ENCODE results near the gene PREX1. TPM values are rescaled to one million over a fixed set of nuclear protein-coding genes. Genes with fewer than 3 reads are reported as not detected.

PREX1 gene
- total and polyA plus RNA-seq, 2 of the 4 experiments (the other 2 are of a cell fraction): 0.67 to 0.72 TPM

DNA sequence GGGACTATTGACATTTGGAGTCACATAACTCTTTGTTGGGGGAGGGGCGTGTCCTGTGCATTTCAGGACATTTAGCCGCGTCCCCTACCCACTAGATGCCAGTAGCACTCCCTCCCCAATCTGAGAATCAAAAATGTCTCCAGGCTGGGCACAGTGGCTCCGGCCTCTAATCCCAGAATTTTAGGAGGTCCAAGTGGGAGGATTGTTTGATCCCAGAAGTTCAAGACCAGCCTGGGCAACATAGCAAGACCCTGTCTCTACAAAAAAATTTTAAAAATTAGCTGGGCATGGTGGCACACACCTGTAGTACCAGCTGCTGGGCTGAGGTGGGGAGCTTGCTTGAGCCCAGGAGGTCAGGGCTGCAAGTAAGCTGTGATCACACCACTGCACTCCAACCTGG, 2.1 kb upstream of the PREX1 start:
- H3K23ac ChIP-seq (ENCODE audit: low read depth, low read length): no peak overlapping the region
- no peak overlapping the region for H2BK15ac ChIP-seq (ENCODE audit: low read depth, low read length)
- no peaks in the 10 kb centered on the region for H4K20me1 ChIP-seq (ENCODE audit: insufficient read depth, low read length)
- no peak overlapping the region for H3K14ac ChIP-seq (replicated peaks; ENCODE audit: low read depth, low read length)
- H2AK5ac ChIP-seq (ENCODE audit: low read depth, low read length): no peak overlapping the region
- in situ Hi-C loops (cut with MboI; ENCODE audit: low sequenced_read_pairs) (no loop called here), intact Hi-C loops (cut with micrococcal nuclease) (loop anchor here (5.0 to 10.0 kb wide), 2 partner anchors 77 to 175 kb away; no protein-coding TSS in a partner anchor), dilution Hi-C loops (cut with HindIII; ENCODE audit: low sequenced_read_pairs, unreplicated experiment) (no loop called here)
- no peaks in the 10 kb centered on the region for H3K79me1 ChIP-seq (ENCODE audit: low read depth in 1 of 2, low read length in 2 of 2)
- H3K9me1 ChIP-seq (ENCODE audit: insufficient read depth, low read length): peaks cover 4% of the 10 kb centered on the region; the same call in 1 of the 2 replicates
- no peaks in the 10 kb centered on the region for H3K36me3 ChIP-seq (ENCODE audit: control insufficient read depth, insufficient read depth, low read length)
- H3K9ac ChIP-seq (ENCODE audit: low read depth, low read length): no peak overlapping the region
- H3K56ac ChIP-seq (ENCODE audit: extremely low read depth, insufficient read depth, low read length): no peak overlapping the region
- H4K91ac ChIP-seq (ENCODE audit: insufficient read depth, low read depth, low read length): no peak overlapping the region
- H3K27ac ChIP-seq (ENCODE audit: insufficient read depth, low read length): no peak overlapping the region
- H3K4ac ChIP-seq (ENCODE audit: low read depth, low read length): no peak overlapping the region
- H2AK9ac ChIP-seq (replicated peaks; ENCODE audit: low read depth, low read length, poor library complexity): no peak overlapping the region
- BruUV-seq (replicated peaks): no TSS peak
- ChIA-PET CTCF (no interaction called here), POLR2A (ENCODE audit: unreplicated experiment) (no interaction called here)
- DNase-seq (no peak), ATAC-seq (ENCODE audit: low read depth) (no peak)
- H3K18ac ChIP-seq (ENCODE audit: low read depth, low read length): no peak overlapping the region
- no peaks in the 10 kb centered on the region for H3K9me3 ChIP-seq (ENCODE audit: control insufficient read depth, insufficient read depth, low read length)
- H3K4me2 ChIP-seq (ENCODE audit: low read depth, low read length): no peak overlapping the region
- no peak overlapping the region for H4K5ac ChIP-seq (ENCODE audit: low read depth, low read length)
- no peak overlapping the region for H2BK20ac ChIP-seq (ENCODE audit: low read depth, low read length)
- no CpG with 5 or more reads among the region's 4 CpGs for WGBS, 2 experiments (ENCODE audit: extremely low coverage in 2 of 2, insufficient read length in 1 of 2)
- TF ChIP-seq, protein P1, sequence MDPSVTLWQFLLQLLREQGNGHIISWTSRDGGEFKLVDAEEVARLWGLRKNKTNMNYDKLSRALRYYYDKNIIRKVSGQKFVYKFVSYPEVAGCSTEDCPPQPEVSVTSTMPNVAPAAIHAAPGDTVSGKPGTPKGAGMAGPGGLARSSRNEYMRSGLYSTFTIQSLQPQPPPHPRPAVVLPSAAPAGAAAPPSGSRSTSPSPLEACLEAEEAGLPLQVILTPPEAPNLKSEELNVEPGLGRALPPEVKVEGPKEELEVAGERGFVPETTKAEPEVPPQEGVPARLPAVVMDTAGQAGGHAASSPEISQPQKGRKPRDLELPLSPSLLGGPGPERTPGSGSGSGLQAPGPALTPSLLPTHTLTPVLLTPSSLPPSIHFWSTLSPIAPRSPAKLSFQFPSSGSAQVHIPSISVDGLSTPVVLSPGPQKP (IDR thresholded peaks at IDR 0.05; ENCODE audit: borderline replicate concordance, low read depth, low read length): no peak
- TF ChIP-seq, protein P2, sequence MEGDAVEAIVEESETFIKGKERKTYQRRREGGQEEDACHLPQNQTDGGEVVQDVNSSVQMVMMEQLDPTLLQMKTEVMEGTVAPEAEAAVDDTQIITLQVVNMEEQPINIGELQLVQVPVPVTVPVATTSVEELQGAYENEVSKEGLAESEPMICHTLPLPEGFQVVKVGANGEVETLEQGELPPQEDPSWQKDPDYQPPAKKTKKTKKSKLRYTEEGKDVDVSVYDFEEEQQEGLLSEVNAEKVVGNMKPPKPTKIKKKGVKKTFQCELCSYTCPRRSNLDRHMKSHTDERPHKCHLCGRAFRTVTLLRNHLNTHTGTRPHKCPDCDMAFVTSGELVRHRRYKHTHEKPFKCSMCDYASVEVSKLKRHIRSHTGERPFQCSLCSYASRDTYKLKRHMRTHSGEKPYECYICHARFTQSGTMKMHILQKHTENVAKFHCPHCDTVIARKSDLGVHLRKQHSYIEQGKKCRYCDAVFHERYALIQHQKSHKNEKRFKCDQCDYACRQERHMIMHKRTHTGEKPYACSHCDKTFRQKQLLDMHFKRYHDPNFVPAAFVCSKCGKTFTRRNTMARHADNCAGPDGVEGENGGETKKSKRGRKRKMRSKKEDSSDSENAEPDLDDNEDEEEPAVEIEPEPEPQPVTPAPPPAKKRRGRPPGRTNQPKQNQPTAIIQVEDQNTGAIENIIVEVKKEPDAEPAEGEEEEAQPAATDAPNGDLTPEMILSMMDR (conservative IDR thresholded peaks at IDR 0.05; ENCODE audit: low read depth, low read length): no peak
- no peak for TF ChIP-seq RAD21 (IDR thresholded peaks at IDR 0.05; ENCODE audit: low read length)
- no peak for TF ChIP-seq MXI1 (IDR thresholded peaks at IDR 0.05; ENCODE audit: borderline replicate concordance, low read depth, low read length)
- TF ChIP-seq RCOR1 (IDR thresholded peaks at IDR 0.05; ENCODE audit: insufficient replicate concordance, low read length): no peak
- no peak for TF ChIP-seq POLR2A (IDR thresholded peaks at IDR 0.05; ENCODE audit: low read depth, low read length)
- TF ChIP-seq MAZ (IDR thresholded peaks at IDR 0.05; ENCODE audit: borderline replicate concordance, low read depth, low read length): no peak
- TF ChIP-seq, protein P3, sequence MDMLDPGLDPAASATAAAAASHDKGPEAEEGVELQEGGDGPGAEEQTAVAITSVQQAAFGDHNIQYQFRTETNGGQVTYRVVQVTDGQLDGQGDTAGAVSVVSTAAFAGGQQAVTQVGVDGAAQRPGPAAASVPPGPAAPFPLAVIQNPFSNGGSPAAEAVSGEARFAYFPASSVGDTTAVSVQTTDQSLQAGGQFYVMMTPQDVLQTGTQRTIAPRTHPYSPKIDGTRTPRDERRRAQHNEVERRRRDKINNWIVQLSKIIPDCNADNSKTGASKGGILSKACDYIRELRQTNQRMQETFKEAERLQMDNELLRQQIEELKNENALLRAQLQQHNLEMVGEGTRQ (IDR thresholded peaks at IDR 0.05; ENCODE audit: low read depth, low read length): no peak
- TF ChIP-seq SMC3 (IDR thresholded peaks at IDR 0.05; ENCODE audit: low read depth, low read length): no peak
- no peak for TF ChIP-seq CHD1 (IDR thresholded peaks at IDR 0.05; ENCODE audit: low read depth, low read length)
- no peak for TF ChIP-seq NFE2L2 (IDR thresholded peaks at IDR 0.05; ENCODE audit: low read depth, low read length)
- no peak for TF ChIP-seq FOS (IDR thresholded peaks at IDR 0.05; ENCODE audit: low read depth, low read length)
- no peak for TF ChIP-seq CEBPB (IDR thresholded peaks at IDR 0.05; ENCODE audit: low read depth, low read length)
- no peak for TF ChIP-seq RFX5 (IDR thresholded peaks at IDR 0.05; ENCODE audit: low read depth, low read length)
- no peak for TF ChIP-seq BHLHE40 (IDR thresholded peaks at IDR 0.05; ENCODE audit: low read depth, low read length)
- no peak for TF ChIP-seq MAFK (IDR thresholded peaks at IDR 0.05; ENCODE audit: low read depth, low read length)
- H3K27me3 ChIP-seq (ENCODE audit: control insufficient read depth, insufficient read depth, low read length): peaks cover 17% of the 10 kb centered on the region
- peaks cover 9% of the 10 kb centered on the region; the same call in 1 of the 2 replicates for H3K4me1 ChIP-seq (ENCODE audit: control insufficient read depth, insufficient read depth, low read length)
- no peak overlapping the region for H2AFZ ChIP-seq (replicated peaks; ENCODE audit: low read length, poor library complexity)
- H4K8ac ChIP-seq (ENCODE audit: low read depth in 2 of 2, low read length in 2 of 2): no peak overlapping the region
- no peak overlapping the region for H2BK120ac ChIP-seq (ENCODE audit: low read depth, low read length)
- H2BK5ac ChIP-seq (ENCODE audit: low read depth, low read length, poor library complexity, severe bottlenecking): no peak overlapping the region
- H3K4me3 ChIP-seq (ENCODE audit: insufficient read depth, low read depth, low read length): no peak overlapping the region
